ENCODE measurements around the gene PGBD5.

The PGBD5 gene

DNA sequence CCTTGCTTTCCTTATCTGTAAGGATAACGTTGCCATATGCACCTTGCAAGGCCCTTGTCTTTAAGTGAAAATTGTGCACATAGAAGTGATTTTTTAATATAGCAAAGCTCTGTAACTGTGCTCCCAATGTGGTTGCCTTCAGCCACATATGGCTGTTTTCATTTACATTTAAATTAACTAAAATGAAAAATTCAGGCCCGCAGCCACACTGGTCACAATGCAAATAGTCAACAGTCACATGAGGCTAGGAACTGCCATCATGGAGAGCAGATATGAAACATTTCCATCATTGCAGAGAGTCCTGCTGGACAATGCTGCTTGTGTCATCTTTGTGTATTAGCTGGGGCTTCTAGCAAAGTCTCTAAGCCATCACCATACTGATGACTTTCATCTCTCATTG is 83.4 kb downstream of the PGBD5 start:
- Histone ChIP-seq H3K36me3 (replicated peaks; ENCODE audit: low read depth, low read length) (no peaks in the 10 kb centered on the region), H3K9ac (ENCODE audit: low read length) (no peak overlapping the region), H3K27me3 (ENCODE audit: low read depth, low read length) (peaks cover 23% of the 10 kb centered on the region), H3K27ac (ENCODE audit: low read length) (no peak overlapping the region), H3K9me3 (ENCODE audit: insufficient read depth, low read length) (no peaks in the 10 kb centered on the region), H4K20me1 (ENCODE audit: insufficient read depth, low read length) (no peaks in the 10 kb centered on the region), H3K4me1 (ENCODE audit: low read length) (no peaks in the 10 kb centered on the region), H3K4me3 (ENCODE audit: low read length) (no peak overlapping the region), H2AFZ (ENCODE audit: low read depth, low read length) (no peak overlapping the region), H3K79me2 (ENCODE audit: low read length) (no peaks in the 10 kb centered on the region), H3K4me2 (ENCODE audit: low read length) (no peak overlapping the region)
- no peak for TF ChIP-seq EZH2phosphoT487 (IDR thresholded peaks at IDR 0.05; ENCODE audit: low read depth)
- TF ChIP-seq, protein P1, sequence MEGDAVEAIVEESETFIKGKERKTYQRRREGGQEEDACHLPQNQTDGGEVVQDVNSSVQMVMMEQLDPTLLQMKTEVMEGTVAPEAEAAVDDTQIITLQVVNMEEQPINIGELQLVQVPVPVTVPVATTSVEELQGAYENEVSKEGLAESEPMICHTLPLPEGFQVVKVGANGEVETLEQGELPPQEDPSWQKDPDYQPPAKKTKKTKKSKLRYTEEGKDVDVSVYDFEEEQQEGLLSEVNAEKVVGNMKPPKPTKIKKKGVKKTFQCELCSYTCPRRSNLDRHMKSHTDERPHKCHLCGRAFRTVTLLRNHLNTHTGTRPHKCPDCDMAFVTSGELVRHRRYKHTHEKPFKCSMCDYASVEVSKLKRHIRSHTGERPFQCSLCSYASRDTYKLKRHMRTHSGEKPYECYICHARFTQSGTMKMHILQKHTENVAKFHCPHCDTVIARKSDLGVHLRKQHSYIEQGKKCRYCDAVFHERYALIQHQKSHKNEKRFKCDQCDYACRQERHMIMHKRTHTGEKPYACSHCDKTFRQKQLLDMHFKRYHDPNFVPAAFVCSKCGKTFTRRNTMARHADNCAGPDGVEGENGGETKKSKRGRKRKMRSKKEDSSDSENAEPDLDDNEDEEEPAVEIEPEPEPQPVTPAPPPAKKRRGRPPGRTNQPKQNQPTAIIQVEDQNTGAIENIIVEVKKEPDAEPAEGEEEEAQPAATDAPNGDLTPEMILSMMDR (IDR thresholded peaks at IDR 0.05; ENCODE audit: low read depth, low read length): no peak

DNA sequence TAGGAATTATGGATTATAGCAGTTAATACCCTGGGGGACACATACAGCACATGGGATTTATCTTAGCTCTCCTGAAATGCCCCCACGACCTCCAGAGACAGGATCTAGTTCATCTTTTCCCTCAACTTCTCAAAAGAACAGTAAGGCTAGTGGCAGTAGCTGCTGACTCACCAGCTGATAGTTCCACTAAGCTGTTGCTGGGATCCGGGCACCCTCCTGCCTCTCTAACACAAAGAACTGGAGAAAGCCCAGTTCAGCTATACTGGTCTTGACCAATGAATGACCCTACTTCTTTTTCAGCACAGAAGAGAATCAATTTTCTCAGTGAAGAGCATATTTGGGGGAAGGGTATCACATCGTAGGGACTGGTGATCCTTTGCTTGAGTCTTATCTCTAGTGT is 84.1 kb downstream of the PGBD5 start:
- Histone ChIP-seq H2AFZ (ENCODE audit: low read depth, low read length) (no peak overlapping the region), H4K20me1 (ENCODE audit: insufficient read depth, low read length) (no peaks in the 10 kb centered on the region), H3K36me3 (replicated peaks; ENCODE audit: low read depth, low read length) (no peaks in the 10 kb centered on the region)

DNA sequence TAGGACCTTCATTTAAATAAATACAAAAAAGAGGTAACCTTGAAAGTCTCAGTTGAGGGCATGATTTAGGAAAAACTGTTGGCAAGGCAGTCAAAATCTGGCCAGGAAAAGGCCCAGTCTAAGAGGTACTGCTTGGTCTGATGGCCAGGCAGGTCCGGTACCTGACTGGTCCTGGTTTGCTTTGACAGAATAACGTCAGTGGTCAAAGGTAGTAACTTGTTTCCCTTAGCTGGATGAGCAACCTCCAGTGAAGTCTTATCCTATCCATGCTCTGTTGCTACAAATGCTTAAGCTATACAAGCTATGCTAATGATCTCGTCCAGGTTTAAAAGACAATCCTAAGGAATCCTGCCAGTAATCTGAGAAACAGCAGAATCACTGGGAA is 85.0 kb downstream of the PGBD5 start:
- Histone ChIP-seq H3K4me2 (ENCODE audit: low read length) (no peak overlapping the region), H3K36me3 (replicated peaks; ENCODE audit: low read depth, low read length) (no peaks in the 10 kb centered on the region), H2AFZ (ENCODE audit: low read depth, low read length) (no peak overlapping the region), H3K4me3 (ENCODE audit: low read length) (no peak overlapping the region), H3K27ac (ENCODE audit: low read length) (no peak overlapping the region), H3K4me1 (ENCODE audit: low read length) (no peaks in the 10 kb centered on the region), H3K27me3 (ENCODE audit: low read depth, low read length) (peaks cover 26% of the 10 kb centered on the region), H3K79me2 (ENCODE audit: low read length) (no peaks in the 10 kb centered on the region), H4K20me1 (ENCODE audit: insufficient read depth, low read length) (no peaks in the 10 kb centered on the region), H3K9me3 (ENCODE audit: insufficient read depth, low read length) (no peaks in the 10 kb centered on the region), H3K9ac (ENCODE audit: low read length) (no peak overlapping the region)
- TF ChIP-seq, protein P1 (IDR thresholded peaks at IDR 0.05; ENCODE audit: low read depth, low read length): no peak
- TF ChIP-seq EZH2phosphoT487 (IDR thresholded peaks at IDR 0.05; ENCODE audit: low read depth): no peak

More for the DNA sequence above, 84.1 kb downstream of the PGBD5 start:
- no peak overlapping the region for H3K27ac ChIP-seq (ENCODE audit: low read length)
- H3K4me3 ChIP-seq (ENCODE audit: low read length): no peak overlapping the region
- no peaks in the 10 kb centered on the region for H3K79me2 ChIP-seq (ENCODE audit: low read length)
- TF ChIP-seq, protein P1 (IDR thresholded peaks at IDR 0.05; ENCODE audit: low read depth, low read length): no peak
- TF ChIP-seq EZH2phosphoT487 (IDR thresholded peaks at IDR 0.05; ENCODE audit: low read depth): no peak
- H3K9ac ChIP-seq (ENCODE audit: low read length): no peak overlapping the region
- H3K4me2 ChIP-seq (ENCODE audit: low read length): no peak overlapping the region
- H3K27me3 ChIP-seq (ENCODE audit: low read depth, low read length): peaks cover 26% of the 10 kb centered on the region
- H3K4me1 ChIP-seq (ENCODE audit: low read length): no peaks in the 10 kb centered on the region
- H3K9me3 ChIP-seq (ENCODE audit: insufficient read depth, low read length): no peaks in the 10 kb centered on the region

DNA sequence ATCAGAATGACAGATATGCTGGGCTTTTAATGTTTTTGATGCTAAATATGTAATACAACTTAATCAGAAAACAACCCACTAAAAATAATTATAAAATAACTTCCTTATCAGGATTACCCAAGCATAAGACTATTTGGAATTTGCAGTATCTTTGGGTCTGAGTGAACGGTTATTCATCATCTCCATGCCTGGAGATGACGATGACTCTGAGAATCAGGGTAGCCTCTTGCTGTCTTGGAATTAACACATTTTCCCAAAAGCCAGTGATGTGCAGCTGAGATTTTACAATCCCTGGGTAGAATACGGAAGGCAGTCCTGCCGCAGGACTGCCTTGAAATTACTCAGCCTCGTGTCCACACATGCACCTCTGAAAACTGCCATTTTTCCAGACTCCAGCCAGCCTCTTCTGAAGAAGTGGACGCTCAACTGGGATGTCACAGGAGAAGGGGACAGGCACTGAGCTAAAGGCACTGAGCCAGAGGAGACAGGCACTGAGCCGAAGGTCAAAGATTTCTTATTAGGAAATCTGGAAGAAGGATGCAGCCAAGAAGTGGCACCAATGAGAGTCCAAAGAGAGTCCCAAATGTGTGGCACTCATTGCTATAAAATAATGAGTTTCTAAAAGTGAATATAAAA is 85.5 kb downstream of the PGBD5 start:
- no peaks in the 10 kb centered on the region for H3K36me3 ChIP-seq (replicated peaks; ENCODE audit: low read depth, low read length)
- H4K20me1 ChIP-seq (ENCODE audit: insufficient read depth, low read length): no peaks in the 10 kb centered on the region
- no peaks in the 10 kb centered on the region for H3K79me2 ChIP-seq (ENCODE audit: low read length)
- no peak overlapping the region for H3K4me2 ChIP-seq (ENCODE audit: low read length)
- no peak for TF ChIP-seq EZH2phosphoT487 (IDR thresholded peaks at IDR 0.05; ENCODE audit: low read depth)
- TF ChIP-seq, protein P1 (IDR thresholded peaks at IDR 0.05; ENCODE audit: low read depth, low read length): no peak
- no peaks in the 10 kb centered on the region for H3K4me1 ChIP-seq (ENCODE audit: low read length)
- no peaks in the 10 kb centered on the region for H3K9me3 ChIP-seq (ENCODE audit: insufficient read depth, low read length)
- no peak overlapping the region for H3K4me3 ChIP-seq (ENCODE audit: low read length)
- no peak overlapping the region for H2AFZ ChIP-seq (ENCODE audit: low read depth, low read length)
- no peak overlapping the region for H3K9ac ChIP-seq (ENCODE audit: low read length)
- H3K27me3 ChIP-seq (ENCODE audit: low read depth, low read length): peaks cover 25% of the 10 kb centered on the region
- no peak overlapping the region for H3K27ac ChIP-seq (ENCODE audit: low read length)
